GM20000 (cell line): ENCODE measurements around the gene ZNF771.

ENCODE experiments used
- DNase-seq: peaks from one replicate; pipeline ENCODE4 v3.0.0; 2012; ENCODE audit warnings: low spot score
- CTCF ChIP-seq: IDR thresholded peaks from 2 replicates; pipeline ENCODE4 v1.5.1; 2012; ENCODE audit warnings: mild to moderate bottlenecking, control low read depth; ENCODE audit errors: extremely low read depth, missing control alignments

Gene ZNF771

GRCh38 chr16:30406795-30407101 lies 658 bp upstream of the ZNF771 start:
- TF ChIP-seq CTCF: no peak
- DNase-seq: no peak

- DNase-seq: no peak
Measured at GRCh38 chr16:30407804-30408534, 563 bp downstream of the ZNF771 start.

GRCh38 chr16:30409125-30410060 lies 2.0 kb downstream of the ZNF771 start:
- DNase-seq: peak; percentile 93
- TF ChIP-seq CTCF: peak; percentile 98

More at GRCh38 chr16:30407804-30408534, 563 bp downstream of the ZNF771 start:
- TF ChIP-seq CTCF: no peak

- no peak for TF ChIP-seq CTCF
- DNase-seq: no peak
Measured at GRCh38 chr16:30413112-30413806, 5.9 kb downstream of the ZNF771 start.

GRCh38 chr16:30414159-30414558 lies 6.8 kb downstream of the ZNF771 start:
- TF ChIP-seq CTCF: no peak
- DNase-seq: no peak

- no peak for TF ChIP-seq CTCF
- DNase-seq: no peak
Measured at GRCh38 chr16:30416047-30416603, 8.7 kb downstream of the ZNF771 start.
